ENCODE data around the gene TXNRD2. TPM values are rescaled to one million over a fixed set of nuclear protein-coding genes. Genes with fewer than 3 reads are reported as not detected.

TXNRD2 gene
- total and polyA plus RNA-seq, 2 donors from 2014 or later: 28.6 to 50.6 TPM

DNA sequence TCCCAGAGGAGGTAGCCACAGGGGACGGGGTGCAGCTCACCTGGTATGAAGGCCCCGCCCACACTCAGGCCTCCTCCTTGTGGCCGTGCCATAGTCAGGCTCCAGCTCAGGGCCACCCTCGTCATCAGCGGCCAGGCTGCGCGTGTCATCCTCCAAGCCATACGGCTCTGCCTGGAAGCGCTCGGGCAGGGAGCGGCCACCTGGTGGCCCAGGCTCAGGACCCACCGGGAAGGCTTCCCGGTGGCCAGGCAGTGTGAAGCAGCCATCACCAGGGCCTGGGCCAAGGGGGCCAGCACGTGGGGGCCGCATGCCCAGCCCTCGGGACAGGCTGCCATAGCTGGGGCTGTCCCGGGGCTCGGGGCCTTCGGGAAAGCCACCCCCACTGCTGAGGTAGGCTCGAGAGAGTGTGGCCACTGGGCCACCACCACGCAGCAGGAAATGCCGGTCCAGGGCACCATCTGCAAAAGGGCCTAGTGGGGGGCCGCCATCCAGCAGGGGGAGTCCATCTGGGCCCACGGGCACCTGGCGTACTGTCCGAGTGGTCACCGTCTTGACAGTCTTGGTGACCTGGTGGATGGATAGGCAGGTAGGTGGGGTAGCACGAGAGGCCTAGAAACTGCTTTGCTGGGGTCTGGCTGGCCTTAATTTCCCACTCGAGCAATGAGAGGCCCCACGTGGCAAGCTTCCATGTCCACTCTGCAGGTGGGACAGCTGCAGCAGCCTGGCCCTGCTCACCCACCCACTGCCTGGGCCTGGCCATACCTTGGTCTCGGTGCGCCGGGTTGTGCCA, 39.7 kb upstream of the TXNRD2 start:
- H3K27ac ChIP-seq (ENCODE audit: low read depth in 2 of 2, low read length in 2 of 2): no peak overlapping the region
- FAIRE-seq: no peak
- H3K4me1 ChIP-seq (ENCODE audit: control insufficient read depth in 2 of 3, insufficient read depth in 2 of 3, low read depth in 1 of 3, low read length in 3 of 3): peaks cover 0 to 20% (median 0%) of the 10 kb centered on the region in 3 donors

DNA sequence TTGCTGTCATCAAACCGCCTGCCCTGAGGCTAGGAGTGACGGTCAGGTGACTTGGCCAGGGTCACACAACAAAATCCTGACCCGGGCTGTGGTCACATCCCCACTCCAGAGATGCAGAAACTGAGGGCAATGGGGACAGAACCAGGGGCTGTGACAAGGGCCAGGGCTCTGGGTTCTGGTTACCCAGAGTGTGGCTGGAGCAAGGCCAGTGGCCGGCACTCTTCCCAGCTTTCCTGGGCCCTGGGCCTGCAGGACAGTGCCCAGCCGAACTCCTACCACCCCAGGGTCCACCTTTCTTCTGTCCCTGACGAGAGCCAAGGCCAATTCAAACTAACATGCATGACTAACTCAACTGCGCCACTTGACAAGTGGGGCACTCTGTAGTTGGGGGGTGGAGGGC, 39.1 kb upstream of the TXNRD2 start:
- Histone ChIP-seq H3K9ac (ENCODE audit: low read length in 3 of 3) (no peak overlapping the region), H3K36me3 (ENCODE audit: control insufficient read depth in 2 of 3, insufficient read depth in 3 of 3, low read length in 3 of 3) (peaks cover 0 to 6% (median 2%) of the 10 kb centered on the region in 3 donors), H3K27me3 (ENCODE audit: control insufficient read depth, insufficient read depth, low read length) (no peaks in the 10 kb centered on the region), H3K4me3 (ENCODE audit: low read length in 3 of 3) (no peak overlapping the region), H3K4me1 (ENCODE audit: control insufficient read depth in 2 of 3, insufficient read depth in 2 of 3, low read depth in 1 of 3, low read length in 3 of 3) (peaks cover 0 to 14% (median 0%) of the 10 kb centered on the region in 3 donors), H3K27ac (ENCODE audit: low read depth in 2 of 2, low read length in 2 of 2) (no peak overlapping the region), H3K9me3 (ENCODE audit: control insufficient read depth in 2 of 3, insufficient read depth in 1 of 3, low read length in 3 of 3) (no peaks in the 10 kb centered on the region)
- intact Hi-C loops (cut with DNase I): no loop called here
- DNase-seq: peak in 1 of 5 donors; percentile 32
- TF ChIP-seq, protein P1, sequence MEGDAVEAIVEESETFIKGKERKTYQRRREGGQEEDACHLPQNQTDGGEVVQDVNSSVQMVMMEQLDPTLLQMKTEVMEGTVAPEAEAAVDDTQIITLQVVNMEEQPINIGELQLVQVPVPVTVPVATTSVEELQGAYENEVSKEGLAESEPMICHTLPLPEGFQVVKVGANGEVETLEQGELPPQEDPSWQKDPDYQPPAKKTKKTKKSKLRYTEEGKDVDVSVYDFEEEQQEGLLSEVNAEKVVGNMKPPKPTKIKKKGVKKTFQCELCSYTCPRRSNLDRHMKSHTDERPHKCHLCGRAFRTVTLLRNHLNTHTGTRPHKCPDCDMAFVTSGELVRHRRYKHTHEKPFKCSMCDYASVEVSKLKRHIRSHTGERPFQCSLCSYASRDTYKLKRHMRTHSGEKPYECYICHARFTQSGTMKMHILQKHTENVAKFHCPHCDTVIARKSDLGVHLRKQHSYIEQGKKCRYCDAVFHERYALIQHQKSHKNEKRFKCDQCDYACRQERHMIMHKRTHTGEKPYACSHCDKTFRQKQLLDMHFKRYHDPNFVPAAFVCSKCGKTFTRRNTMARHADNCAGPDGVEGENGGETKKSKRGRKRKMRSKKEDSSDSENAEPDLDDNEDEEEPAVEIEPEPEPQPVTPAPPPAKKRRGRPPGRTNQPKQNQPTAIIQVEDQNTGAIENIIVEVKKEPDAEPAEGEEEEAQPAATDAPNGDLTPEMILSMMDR (IDR thresholded peaks at IDR 0.05; ENCODE audit: borderline replicate concordance, extremely low read depth, insufficient read depth): no peak
- FAIRE-seq: no peak

More for the DNA sequence above, 39.7 kb upstream of the TXNRD2 start:
- no peak overlapping the region for H3K9ac ChIP-seq (ENCODE audit: low read length in 3 of 3)
- H3K9me3 ChIP-seq (ENCODE audit: control insufficient read depth in 2 of 3, insufficient read depth in 1 of 3, low read length in 3 of 3): no peaks in the 10 kb centered on the region
- DNase-seq: peak in 1 of 5 donors; percentile 75
- no peak overlapping the region for H3K4me3 ChIP-seq (ENCODE audit: low read length in 3 of 3)
- no peaks in the 10 kb centered on the region for H3K27me3 ChIP-seq (ENCODE audit: control insufficient read depth, insufficient read depth, low read length)
- TF ChIP-seq, protein P1 (IDR thresholded peaks at IDR 0.05; ENCODE audit: borderline replicate concordance, extremely low read depth, insufficient read depth): no peak
- intact Hi-C loops (cut with DNase I): no loop called here
- peaks cover 0 to 6% (median 2%) of the 10 kb centered on the region in 3 donors for H3K36me3 ChIP-seq (ENCODE audit: control insufficient read depth in 2 of 3, insufficient read depth in 3 of 3, low read length in 3 of 3)

- H3K9me3 ChIP-seq (ENCODE audit: control insufficient read depth in 2 of 3, insufficient read depth in 1 of 3, low read length in 3 of 3): no peaks in the 10 kb centered on the region
- DNase-seq (peak in 1 of 5 donors; percentile 77), FAIRE-seq (no peak)
- intact Hi-C loops (cut with DNase I): loop anchor here (5.0 kb wide), 1 partner anchor 32 kb away; no protein-coding TSS in a partner anchor
- TF ChIP-seq, protein P1 (IDR thresholded peaks at IDR 0.05; ENCODE audit: borderline replicate concordance, extremely low read depth, insufficient read depth): no peak
- peaks cover 0 to 6% (median 2%) of the 10 kb centered on the region in 3 donors for H3K36me3 ChIP-seq (ENCODE audit: control insufficient read depth in 2 of 3, insufficient read depth in 3 of 3, low read length in 3 of 3)
- no peak overlapping the region for H3K27ac ChIP-seq (ENCODE audit: low read depth in 2 of 2, low read length in 2 of 2)
- H3K4me1 ChIP-seq (ENCODE audit: control insufficient read depth in 2 of 3, insufficient read depth in 2 of 3, low read depth in 1 of 3, low read length in 3 of 3): peaks cover 0 to 8% (median 0%) of the 10 kb centered on the region in 3 donors
- no peak overlapping the region for H3K4me3 ChIP-seq (ENCODE audit: low read length in 3 of 3)
- H3K9ac ChIP-seq (ENCODE audit: low read length in 3 of 3): no peak overlapping the region
- no peaks in the 10 kb centered on the region for H3K27me3 ChIP-seq (ENCODE audit: control insufficient read depth, insufficient read depth, low read length)
Measured at GRCh38 chr22:19979712-19980493, 38.3 kb upstream of the TXNRD2 start.
